A673 (cell line): ENCODE measurements around the gene TPD52L1. TPM values are rescaled to one million over a fixed set of nuclear protein-coding genes. Genes with fewer than 3 reads are reported as not detected.

Experiments
- BruUV-seq: library from RNA; stranded (reverse); fragments of 400-500 nt; replicated peaks from 2 replicates; lab custom pipeline; 2021; lab: Mats Ljungman, UMichigan
- CTCF ChIA-PET: fragments of 300-600 bp; sonication (Branson Sonifier 250); formaldehyde crosslinking; loops from one replicate; lab custom pipeline; 2022; ENCODE audit warnings: antibody characterized with exemption; lab: Charles Lee
- POLR2A ChIA-PET: fragments of 300-600 bp; sonication (Branson Sonifier 250); formaldehyde crosslinking; loops from one replicate; lab custom pipeline; 2022; ENCODE audit warnings: antibody characterized with exemption; ENCODE audit not compliant: low non-redundant PET; lab: Charles Lee
- DNase-seq: peaks from one replicate; pipeline ENCODE4 v3.0.0-alpha.2; 2015; ENCODE audit warnings: low spot score
- H3K27ac ChIP-seq: fragments of 200-600 bp; sonication (generic); 2 replicates; pipeline ENCODE4 v1.5.1; 2016; ENCODE audit warnings: mixed run types, low read depth, mild to moderate bottlenecking, mixed read lengths, antibody characterized with exemption, low read length; ENCODE audit not compliant: poor library complexity, severe bottlenecking
- H3K27me3 ChIP-seq: fragments of 200-600 bp; sonication (generic); replicated peaks from 2 replicates; pipeline ENCODE4 v1.6.1; 2017; ENCODE audit warnings: mixed run types, low read depth, mild to moderate bottlenecking, mixed read lengths, antibody characterized with exemption, low read length; ENCODE audit not compliant: insufficient read depth, poor library complexity
- H3K36me3 ChIP-seq: fragments of 200-600 bp; sonication (generic); 2 replicates; pipeline ENCODE4 v1.6.1; 2016; ENCODE audit warnings: mixed run types, mild to moderate bottlenecking, mixed read lengths, antibody characterized with exemption, low read length; ENCODE audit not compliant: insufficient read depth, poor library complexity, severe bottlenecking
- H3K4me1 ChIP-seq: fragments of 200-600 bp; sonication (generic); 2 replicates; pipeline ENCODE4 v1.6.1; 2017; ENCODE audit warnings: mixed run types, mild to moderate bottlenecking, mixed read lengths, antibody characterized with exemption, low read length; ENCODE audit not compliant: insufficient read depth, poor library complexity, severe bottlenecking
- H3K4me3 ChIP-seq: fragments of 200-600 bp; sonication (generic); 2 replicates; pipeline ENCODE4 v1.5.1; 2016; ENCODE audit warnings: low read depth, mixed run types, mild to moderate bottlenecking, mixed read lengths, low read length; ENCODE audit not compliant: poor library complexity, severe bottlenecking
- H3K9me3 ChIP-seq: fragments of 200-600 bp; sonication (generic); 2 replicates; pipeline ENCODE4 v1.6.1; 2016; ENCODE audit warnings: mixed run types, low read depth, mild to moderate bottlenecking, mixed read lengths, antibody characterized with exemption, low read length; ENCODE audit not compliant: poor library complexity, severe bottlenecking
- CTCF ChIP-seq: fragments of 300-800, 200-600 bp; sonication (generic); conservative IDR thresholded peaks from 2 replicates; pipeline ENCODE4 v1.5.1; 2017; ENCODE audit warnings: low read depth, mild to moderate bottlenecking, antibody characterized with exemption, low read length, moderate library complexity, mixed read lengths
- EZH2 ChIP-seq: fragments of 200-600 bp; sonication (generic); IDR thresholded peaks from 2 replicates; pipeline ENCODE4 v1.6.1; 2017; ENCODE audit warnings: borderline replicate concordance, low read depth, mild to moderate bottlenecking, mixed read lengths, antibody characterized with exemption, low read length; ENCODE audit not compliant: poor library complexity, severe bottlenecking
- intact Hi-C: fragments of 100-400 bp; cut with micrococcal nuclease; formaldehyde crosslinking; loops from one replicate; pipeline ENCODE4 v1.10.0; 2022; ENCODE audit not compliant: unreplicated experiment
- total RNA-seq: library from RNA; stranded (reverse); gene quantifications from 2 replicates; pipeline ENCODE4 v1.2.3, GENCODE V29; 2021

TPD52L1 gene
- total RNA-seq, 1 experiment from 2014 or later, result 2.0 TPM

- CTCF ChIA-PET, result no interaction called here
- TF ChIP-seq EZH2, result no peak
- TF ChIP-seq CTCF, result no peak
- no peak for DNase-seq
- BruUV-seq, result no TSS peak
- POLR2A ChIA-PET, result no interaction called here
- H3K27me3 ChIP-seq, result no peaks in the 10 kb centered on the region
- peaks cover 3% of the 10 kb centered on the region for H3K4me1 ChIP-seq
- H3K9me3 ChIP-seq, result no peaks in the 10 kb centered on the region
- H3K4me3 ChIP-seq, result no peak overlapping the region
- intact Hi-C loops, result no loop called here
- no peak overlapping the region for H3K27ac ChIP-seq
- H3K36me3 ChIP-seq, result no peaks in the 10 kb centered on the region
Measured at GRCh38 chr6:125236536-125237327, 83.2 kb downstream of the TPD52L1 start.

- H3K9me3 ChIP-seq, result peaks cover 5% of the 10 kb centered on the region
- POLR2A ChIA-PET, result no interaction called here
- CTCF ChIA-PET, result no interaction called here
- no peak for TF ChIP-seq EZH2
- no peak for TF ChIP-seq CTCF
- no peaks in the 10 kb centered on the region for H3K27me3 ChIP-seq
- H3K27ac ChIP-seq, result no peak overlapping the region
- no peak for DNase-seq
- H3K36me3 ChIP-seq, result no peaks in the 10 kb centered on the region
- no peak overlapping the region for H3K4me3 ChIP-seq
- BruUV-seq, result no TSS peak
- intact Hi-C loops, result no loop called here
- H3K4me1 ChIP-seq, result peaks cover 2% of the 10 kb centered on the region
Measured at GRCh38 chr6:125237764-125238163, 84.2 kb downstream of the TPD52L1 start.

- DNase-seq, result no peak
- Histone ChIP-seq H3K36me3 (no peaks in the 10 kb centered on the region), H3K27ac (no peak overlapping the region), H3K27me3 (no peaks in the 10 kb centered on the region), H3K4me3 (no peak overlapping the region), H3K9me3 (peaks cover 10% of the 10 kb centered on the region), H3K4me1 (no peaks in the 10 kb centered on the region)
- ChIA-PET CTCF (no interaction called here), POLR2A (interaction anchor here (0.7 kb wide), 1 partner anchor 10 kb away, joined by 3 read pairs; no protein-coding TSS in a partner anchor)
- intact Hi-C loops, result no loop called here
- TF ChIP-seq EZH2 (no peak), CTCF (no peak)
- BruUV-seq, result no TSS peak
Measured at GRCh38 chr6:125245109-125245508, 91.5 kb downstream of the TPD52L1 start.
